Fibroblast of skin of left biceps (primary cell): ENCODE results near the gene PTGES2.
A peak's percentile ranks its signal among the peaks of the same experiment; 100 is the strongest.

Source experiments
- DNase-seq, 2 experiments: peaks; one replicate each; pipeline ENCODE4 v3.0.0-alpha.2; 2013; ENCODE audit warnings: low read depth in 2 of 2

The PTGES2 gene

DNA sequence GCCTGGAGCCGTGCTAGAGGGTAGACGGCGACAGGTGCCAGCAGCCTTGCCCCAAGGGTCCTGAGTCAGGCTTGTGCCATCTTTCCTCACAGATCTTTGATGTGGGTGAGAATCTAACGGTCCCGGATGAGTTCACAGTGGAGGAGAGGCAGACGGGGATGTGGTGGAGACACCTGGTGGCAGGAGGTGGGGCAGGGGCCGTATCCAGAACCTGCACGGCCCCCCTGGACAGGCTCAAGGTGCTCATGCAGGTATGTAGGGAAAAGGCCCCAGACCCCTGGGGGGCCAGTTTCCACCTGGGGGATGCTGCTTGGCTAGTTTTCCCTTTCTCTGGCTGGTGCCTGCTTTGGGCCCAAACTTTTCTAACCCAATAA lies 24.0 kb downstream of the PTGES2 start:
- no peak for DNase-seq

DNA sequence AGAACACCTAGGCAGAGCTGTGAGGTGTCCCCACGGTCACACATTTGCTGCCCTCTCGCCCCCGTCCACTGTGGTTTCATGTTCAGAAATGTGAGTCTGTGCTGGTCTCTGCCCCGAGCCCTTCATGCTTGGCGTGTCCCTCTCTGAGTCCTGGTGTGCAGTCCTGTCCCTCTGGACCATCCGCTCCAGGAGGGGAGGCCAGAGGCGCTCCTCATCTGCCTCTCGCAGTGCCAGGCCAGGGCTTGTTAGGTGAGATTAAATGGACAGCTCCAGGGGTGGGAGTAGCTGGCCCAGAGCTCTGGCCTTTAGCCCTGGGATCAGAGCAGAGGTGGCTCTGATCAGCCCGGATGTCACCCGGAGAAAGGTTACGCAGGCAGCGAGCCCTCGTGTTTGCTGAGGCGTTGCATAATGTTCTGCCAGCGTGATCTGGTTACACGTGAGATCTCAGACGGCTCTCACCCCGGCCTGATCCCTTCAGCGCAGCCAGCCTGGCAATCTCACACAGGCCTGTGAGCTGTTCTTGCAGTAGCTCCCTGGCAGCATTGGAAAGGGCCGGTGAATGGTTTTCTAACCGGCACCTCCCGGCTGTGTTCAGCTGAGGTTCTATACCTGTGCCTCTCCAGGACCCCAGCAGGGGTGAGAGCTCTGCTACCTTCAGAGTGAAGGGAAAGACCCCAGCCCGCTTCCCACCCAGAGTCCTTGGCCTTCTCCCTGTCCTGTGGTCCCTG lies 24.5 kb downstream of the PTGES2 start:
- DNase-seq, result no peak

DNA sequence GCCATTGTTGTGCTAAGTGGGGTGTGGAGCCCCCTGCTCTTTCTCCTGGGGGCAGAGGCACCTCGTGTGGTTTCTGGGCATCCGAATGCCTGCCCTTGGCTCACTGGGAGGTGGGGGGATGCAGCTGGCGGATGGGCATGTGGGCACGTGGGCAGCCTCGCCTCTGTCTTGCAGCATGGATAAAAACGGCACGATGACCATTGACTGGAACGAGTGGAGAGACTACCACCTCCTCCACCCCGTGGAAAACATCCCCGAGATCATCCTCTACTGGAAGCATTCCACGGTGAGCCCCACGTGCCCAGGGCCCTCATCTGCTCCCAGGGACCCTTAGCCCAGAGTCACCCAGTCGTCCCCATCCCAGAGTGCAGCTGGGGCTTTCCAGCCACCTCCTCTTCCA lies 25.3 kb downstream of the PTGES2 start:
- DNase-seq, result no peak

DNA sequence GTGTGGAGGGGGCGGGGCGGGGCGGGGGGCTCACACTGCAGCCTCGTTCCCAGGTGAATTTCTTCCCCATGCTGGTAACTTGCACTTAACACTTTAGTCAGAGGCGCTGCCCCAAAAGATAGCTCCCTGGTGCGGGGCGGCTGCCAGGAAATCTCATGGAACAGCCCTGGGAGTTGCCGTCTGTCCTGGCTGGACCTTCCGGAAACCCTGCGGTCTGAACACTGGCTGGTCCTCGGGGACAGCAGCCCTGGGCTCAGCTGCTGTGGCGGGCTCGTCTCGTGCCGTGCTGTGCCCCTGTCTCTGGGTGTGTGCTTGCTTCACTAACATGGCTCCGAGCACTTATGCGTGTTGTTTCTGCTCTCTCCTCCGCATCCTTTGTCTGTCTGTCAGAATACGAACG lies 25.8 kb downstream of the PTGES2 start:
- no peak for DNase-seq

DNA sequence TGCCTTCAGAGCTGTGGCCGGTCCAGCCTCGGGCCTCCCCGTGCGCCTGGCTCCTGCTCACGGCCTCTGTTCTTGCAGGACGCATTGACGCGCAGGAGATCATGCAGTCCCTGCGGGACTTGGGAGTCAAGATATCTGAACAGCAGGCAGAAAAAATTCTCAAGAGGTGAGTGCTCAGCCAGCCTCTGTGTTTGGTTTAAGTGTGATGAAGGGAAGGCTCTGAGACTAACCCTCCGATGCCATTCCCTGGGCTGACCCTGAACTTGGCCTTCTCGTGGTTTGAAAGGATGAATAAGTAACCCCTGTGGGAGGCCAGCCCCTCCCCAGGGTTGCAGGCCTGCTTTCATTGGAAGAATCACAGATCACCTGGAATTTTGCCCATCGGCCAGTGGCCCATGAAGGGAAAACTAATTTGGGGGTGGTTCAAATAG lies 26.3 kb downstream of the PTGES2 start:
- DNase-seq, result no peak

DNA sequence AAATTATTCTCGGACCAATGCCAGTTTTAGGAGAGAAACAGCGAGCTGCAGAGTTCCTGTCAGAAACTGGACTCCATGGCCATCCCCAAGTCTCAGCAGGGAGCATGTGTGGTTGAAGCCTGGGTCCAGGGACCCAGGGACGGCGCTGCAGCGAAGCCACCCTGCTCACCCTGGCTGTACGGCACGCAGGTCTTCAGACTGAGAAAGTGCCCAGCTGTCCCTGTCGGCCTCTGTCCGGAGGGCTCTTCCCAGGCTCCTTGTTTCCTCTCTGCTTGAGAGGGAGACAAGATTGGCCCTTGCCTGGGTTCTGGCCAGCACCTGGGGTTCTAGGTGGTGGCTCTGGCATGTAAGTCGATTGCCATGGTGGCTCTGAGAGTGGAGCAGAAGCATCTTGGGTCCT lies 26.9 kb downstream of the PTGES2 start:
- no peak for DNase-seq

DNA sequence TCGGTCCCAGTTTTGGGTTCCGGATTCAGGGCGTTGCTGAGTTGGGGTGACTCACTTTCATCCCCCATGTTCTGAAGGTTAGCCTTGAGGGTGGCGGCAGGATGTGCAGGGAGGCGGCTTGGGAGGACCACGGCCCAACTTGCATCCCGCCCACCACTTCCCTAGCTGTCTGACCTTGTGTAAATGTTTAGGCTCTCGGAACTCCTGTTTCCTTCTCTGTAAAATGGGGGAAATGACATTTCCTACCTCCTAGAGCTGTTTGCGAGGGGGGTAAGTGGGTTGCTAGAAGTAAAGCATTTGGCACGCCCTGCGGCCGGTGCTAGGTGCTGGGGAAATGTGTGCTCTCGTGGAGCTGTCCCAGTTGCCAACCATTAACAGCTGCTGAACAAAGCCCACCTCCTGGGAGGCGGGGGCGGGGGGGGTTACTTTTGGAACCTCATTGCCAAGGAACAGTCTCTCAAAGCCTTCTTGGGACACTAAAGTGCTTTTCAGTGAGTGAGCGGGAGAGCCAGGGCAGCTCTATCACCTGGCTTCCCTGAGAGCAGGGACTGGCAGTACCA lies 27.5 kb downstream of the PTGES2 start:
- no peak for DNase-seq

DNA sequence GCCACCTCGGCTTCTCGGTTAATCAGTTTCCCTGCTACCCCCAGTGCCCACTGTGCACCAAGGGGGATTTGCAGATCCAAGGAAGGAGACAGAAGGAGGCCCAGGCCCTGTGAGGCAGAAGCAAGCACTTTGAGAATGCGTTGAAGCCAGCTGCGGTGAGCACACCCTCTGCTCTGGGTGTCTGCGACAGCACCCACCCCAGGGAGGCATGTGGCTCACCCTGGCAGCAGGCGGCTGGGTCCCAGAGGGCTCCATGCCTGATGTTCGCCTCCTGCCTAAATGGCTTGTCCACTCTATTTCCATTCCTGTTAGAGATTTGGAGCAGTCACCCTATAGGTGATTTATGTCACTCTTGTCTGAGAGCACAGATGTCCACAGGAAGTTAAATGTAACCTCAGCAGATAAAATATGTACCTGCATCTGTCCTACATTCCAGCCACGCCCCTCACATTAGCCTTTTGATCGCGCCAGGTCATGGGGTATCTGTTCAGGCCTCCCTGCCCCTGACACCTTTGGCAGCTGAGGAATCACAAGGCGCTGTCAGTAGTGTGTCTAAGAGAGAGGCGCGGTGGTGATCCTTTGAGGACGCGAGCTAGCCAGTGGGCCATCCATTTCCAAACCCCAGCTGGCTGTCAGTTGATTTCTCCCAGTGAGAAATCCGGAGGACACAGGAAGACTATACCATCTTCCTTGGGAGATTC lies 28.1 kb downstream of the PTGES2 start:
- DNase-seq, result no peak

DNA sequence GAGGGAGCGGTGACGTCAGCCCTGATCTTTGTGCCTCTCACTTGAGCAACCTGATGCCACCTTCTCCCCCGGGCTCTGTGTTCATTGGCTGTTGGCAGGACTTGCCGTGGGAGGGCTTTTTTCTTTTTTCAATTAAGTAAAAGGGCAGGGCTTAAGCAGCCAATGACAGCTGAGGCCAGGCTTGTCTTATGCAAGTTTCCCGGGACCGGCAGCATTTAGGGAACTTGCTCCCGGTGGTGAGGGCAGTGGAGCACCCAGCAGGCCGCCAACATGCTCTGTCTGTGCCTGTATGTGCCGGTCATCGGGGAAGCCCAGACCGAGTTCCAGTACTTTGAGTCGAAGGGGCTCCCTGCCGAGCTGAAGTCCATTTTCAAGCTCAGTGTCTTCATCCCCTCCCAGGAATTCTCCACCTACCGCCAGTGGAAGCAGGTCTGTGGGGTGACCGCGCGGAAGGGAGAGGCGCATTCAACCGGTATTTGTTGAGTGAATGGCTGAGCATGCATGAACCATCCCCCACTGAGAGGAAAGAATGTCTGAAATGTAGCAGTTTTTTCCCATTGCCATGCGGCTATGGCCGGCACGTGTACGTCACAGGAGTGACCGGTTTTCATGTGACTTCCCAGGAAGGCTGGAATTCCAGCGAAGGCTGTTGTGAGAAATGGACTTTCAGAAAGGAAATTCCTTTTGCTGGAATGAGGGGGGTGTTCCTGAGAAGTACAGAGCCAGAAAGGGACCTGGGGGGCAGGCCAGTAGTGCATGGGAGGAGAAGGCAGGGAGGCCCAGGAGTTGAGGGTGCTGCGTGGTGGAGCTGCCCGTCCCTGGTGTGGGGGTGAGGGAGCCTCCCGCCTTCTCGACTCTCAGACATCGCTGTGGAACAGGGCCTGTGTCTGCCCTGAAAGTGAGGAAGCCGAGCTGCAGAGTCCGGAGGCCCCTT lies 29.0 kb downstream of the PTGES2 start:
- DNase-seq, result peak; percentile 84 to 87

DNA sequence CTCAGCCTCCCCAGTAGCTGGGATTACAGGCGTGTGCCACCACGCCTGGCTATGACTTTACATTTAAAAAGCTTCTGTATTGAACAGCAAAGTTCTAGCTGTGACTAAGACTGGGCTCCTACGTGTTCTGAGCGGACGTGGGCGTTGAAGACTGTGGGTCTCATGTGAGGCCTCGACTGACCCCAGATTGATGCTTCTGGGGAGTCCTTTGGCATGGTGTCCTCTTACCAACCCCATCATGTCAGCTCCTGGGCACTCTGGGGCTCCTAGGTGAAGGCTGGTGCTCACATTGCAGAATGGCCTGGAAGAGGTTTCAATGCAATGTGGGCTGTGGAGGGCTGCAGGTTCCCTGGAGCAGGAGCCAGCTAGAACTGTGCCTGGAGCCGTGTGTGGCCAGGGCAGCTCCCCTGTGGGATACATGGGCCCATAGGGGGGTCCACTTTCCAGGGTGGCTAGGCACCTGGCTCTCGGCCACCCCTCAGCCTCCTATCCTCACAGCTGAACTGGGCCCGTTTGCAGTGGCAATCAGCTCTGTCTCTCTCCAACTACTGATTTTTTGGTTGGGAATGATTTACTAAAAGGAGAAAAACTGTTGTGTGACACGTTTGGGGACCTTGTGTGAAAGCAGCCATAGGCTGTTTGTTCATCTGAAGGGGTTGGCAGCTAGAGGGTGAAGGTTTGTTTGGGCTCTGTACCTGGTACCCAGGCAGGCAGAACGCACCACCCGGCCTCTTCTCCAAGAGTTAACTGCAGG lies 29.8 kb downstream of the PTGES2 start:
- DNase-seq, result no peak

DNA sequence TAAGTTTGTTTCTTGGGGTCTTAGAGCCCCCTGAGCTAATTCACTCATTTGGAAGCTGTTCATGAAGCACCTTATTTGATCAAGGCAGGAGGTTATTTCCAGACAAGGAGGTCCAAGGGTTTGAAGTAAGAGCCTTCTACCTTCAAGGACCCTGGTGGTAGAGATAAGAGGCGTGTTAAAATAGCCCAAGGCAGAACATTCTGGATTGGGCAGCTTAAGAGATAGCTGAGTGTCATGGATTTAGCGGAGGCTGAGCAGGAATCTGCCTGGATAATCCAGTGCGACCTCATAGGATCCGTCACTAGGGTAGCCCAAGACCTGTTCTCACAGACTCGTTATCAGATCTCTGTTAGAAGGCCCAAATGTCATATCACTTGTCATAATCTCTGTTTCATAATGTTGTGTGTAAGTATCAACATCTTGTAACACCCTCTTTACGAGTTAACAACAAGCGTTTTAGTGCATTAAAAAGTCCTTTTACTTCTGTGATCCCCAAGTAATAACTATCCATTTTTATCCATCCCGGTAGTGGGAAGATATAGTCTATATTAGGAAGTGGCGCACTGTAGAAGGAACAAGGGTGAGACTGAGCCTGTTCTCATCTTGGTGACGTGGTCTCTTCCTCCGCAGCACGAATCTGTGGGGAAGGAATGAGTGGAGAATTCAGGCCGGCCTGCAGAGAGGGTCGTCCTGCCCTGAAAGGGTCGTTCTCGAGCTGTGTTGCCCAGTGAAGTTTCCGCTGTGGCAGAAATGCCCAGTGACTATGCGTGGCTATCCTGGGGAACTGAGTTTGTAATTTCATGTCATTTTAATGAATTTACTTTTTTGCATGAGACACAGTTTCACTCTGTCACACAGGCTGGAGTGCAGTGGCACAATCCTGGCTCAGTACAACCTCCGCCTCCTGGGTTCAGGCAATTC lies 30.7 kb downstream of the PTGES2 start:
- DNase-seq, result no peak

DNA sequence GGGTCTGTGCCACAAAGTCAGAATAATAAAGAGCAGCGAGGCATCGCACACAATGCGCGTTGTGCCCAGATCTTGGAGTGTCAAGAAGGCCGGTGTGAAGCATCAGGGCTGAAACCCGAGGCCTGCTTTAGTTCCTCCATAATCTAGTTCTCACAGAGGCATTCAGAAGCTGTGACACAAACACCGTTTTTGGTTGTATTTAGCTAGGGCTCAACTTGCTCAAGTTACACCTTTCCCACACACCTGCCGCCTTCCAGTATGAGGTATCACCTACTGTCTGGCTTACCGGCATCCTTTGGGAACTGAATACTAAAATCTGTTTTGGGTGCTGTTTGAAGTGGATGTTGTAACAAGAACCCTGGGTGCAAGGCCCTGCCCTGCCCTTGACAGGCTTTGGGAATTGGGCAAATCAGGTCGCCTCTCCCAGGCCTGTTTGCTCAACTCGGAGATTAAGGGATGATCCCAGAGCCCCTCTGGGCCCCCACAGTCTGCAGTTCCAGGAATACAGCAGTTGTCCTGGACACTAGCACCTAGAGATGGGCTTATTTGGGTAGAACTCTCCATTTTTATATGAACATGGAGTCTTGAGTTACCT lies 32.5 kb downstream of the PTGES2 start:
- no peak for DNase-seq

DNA sequence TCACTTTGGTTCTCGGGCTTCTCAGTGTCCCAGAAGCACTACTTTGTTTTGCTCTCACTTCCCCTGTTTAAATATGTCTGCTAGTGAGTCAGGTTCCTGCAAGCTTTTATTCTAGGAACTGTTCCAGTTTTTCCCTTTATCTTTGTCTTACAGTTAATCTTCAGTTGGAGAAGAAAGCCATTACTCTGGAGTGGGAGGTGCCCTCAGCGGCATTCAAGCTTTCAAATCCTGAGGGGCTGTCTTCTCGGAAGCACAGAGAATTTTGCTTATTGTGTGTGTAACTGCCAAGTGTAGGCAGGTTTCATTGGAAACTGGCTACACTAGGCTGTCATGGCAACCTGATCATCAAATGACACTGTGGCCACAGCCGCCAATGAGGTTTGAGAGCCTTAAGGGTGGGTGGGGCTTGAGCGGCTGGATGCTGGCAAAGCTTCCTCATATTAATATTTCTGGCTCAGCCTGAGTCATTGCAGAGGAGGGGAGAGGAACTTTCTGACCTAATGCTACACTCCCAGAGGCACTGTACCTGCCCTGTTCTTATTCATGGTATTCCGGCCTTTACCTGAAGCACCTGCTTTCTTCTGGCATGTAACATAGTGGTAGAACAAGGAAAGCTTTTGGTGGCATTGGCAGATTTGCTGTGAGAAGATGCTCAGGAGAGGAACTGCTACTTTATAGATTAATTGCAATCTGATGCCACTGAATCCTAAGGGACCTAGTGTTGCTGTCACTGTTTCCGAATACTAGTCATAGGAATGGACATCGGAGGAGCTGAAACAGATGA lies 33.2 kb downstream of the PTGES2 start:
- peak; percentile 94 to 95 for DNase-seq

DNA sequence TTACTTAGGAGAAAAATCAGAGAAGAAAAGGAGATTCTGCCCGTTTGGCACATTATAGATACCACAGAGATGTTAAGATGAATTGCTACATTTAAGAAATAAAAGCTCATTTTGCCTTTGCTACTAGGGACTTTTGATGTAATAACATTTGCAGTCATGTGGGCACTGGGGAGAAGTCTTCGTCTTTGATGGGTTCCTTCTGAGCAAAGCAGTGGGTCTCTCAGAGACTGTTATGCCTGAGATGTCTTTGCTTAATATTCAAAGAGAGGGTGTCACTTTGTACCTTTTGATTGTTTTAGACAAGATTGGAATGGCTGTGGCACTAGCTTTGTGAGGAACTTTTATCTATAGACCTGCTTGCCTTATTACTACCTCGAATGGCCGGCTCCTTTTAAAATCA lies 34.5 kb downstream of the PTGES2 start:
- DNase-seq, result no peak

DNA sequence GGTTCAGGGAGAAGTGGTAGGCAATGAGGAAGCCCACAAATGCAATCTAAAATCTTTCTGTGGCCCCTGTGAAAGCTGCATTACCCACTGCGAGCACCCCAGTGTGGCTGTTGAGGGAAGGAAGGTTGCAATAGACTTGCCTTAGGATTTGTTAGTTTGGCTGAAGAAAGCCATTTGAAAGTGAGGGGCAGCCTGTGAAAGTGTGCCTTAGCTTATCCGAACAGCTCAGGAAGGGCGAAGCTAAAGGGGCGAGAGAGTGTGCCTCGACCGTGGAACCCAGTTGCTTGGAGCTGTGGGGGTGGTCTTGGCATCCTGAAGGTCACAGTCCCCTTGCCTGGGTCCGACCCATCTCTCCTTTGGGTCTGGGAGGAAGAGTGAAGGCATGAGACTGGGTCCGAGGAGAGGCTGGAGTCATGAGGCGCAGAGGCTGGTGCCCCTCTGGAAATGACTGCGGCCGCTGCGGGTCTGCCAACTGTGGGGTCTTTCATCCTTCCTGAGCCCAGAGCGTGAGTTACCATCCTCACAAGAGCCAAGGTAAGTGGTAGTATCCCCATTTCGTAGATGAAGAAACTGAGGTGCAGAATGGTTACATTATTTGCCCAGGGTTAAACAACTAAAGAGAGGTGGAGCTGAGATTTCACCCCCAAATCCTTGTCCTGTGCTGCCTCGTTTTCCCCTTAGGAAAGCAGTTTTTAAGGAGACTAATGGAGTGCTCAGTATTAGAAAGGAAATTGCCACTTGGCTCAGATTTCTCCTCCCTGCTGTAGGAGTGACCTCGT lies 35.1 kb downstream of the PTGES2 start:
- no peak for DNase-seq

DNA sequence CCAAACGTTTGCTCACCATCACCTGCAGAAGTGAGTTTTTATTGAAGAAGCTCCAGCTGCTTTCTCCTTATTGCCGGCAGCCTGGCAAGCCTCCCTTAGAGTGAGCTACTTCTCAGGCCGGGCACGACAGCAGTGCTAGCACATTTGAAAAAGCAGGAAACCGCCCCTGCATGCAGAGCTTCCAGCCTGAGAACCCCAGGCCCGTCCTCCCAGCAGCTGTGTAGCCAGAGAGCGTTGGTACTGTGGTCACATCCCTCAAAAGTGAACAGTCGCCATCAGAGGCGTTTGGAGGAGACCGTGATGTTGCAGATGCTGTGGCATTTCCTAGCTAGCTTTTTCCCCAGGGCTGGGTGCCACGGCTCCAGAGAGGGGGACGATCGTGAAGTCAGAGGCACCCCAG lies 36.0 kb downstream of the PTGES2 start:
- no peak for DNase-seq

DNA sequence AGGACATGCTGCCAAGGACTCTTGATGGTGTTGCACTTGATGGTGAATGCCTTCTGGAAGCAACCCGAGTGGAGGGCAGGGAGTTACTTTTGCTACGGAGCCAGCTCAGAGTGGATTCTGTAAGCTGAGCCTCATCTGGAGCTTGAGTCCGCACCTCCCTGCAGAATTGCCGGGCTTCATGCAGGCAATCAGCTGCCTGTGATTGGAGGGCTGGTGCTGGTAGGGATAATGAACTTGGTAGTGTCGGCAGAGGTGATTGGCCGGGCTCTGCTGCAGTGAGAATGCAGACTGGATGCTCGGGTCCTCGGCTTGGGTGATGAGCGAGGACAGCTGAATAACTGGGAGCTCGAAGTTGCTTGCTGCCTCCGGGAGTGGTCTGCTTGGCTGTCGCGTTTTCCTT lies 36.4 kb downstream of the PTGES2 start:
- DNase-seq, result peak; percentile 65

DNA sequence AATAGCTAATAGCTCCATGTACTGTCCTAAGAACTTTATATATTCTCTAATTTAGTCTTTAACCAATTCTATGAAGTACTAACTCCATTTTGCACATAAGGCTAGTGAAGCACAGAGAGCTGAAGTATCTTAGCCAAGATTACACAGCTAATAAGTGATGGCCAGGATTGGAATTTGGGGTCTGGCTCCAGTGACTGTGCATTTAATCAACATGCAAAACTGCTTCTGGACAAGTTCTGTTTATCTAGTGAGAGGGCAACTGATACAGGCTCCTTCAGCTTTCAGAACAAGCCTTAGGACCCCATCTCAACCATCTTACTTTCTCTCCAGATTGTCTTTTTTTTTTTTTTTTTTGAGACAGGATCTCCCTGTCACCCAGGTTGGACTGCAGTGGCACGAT lies 38.2 kb downstream of the PTGES2 start:
- no peak for DNase-seq
